ENCODE data around the gene CIROP. TPM values are rescaled to one million over a fixed set of nuclear protein-coding genes. Genes with fewer than 3 reads are reported as not detected.
A peak's percentile ranks its signal among the peaks of the same experiment; 100 is the strongest.

CIROP gene
- total and polyA plus RNA-seq, 9 of the 15 experiments (the other 6 are each of a cell fraction or from before 2014, with no cell fraction given), result not detected

DNA sequence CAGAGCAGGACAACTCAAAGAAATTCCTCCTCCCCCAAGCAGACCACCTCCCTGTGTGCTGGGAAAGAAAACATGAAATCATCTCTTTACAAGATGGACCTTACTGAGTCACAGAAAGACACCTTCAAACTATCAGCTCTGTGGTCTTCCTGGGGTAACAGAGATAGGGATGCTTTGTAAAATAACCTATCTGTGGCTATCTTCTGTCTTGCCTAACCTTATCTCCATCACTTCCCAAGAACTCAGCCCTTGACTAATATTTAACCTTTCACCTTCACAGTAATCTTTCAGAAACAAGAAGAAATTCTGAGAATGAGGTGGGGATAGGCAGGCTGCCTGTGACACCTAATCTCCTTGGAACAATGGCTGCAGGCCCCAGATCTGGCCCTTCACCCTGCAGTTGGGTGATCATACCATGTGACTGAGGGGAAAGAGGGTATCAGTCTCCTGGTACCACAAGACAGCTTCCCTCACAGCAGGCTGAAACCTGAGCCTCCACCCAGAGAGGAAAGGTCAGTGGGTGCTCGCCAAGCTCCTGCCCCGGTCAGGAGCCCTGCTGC lies 41.6 kb upstream of the CIROP start (continued):
- TF ChIP-seq, protein P1, sequence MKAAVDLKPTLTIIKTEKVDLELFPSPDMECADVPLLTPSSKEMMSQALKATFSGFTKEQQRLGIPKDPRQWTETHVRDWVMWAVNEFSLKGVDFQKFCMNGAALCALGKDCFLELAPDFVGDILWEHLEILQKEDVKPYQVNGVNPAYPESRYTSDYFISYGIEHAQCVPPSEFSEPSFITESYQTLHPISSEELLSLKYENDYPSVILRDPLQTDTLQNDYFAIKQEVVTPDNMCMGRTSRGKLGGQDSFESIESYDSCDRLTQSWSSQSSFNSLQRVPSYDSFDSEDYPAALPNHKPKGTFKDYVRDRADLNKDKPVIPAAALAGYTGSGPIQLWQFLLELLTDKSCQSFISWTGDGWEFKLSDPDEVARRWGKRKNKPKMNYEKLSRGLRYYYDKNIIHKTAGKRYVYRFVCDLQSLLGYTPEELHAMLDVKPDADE (conservative IDR thresholded peaks at IDR 0.05; ENCODE audit: control insufficient read depth, low read depth, low read length), result no peak
- no peak for TF ChIP-seq ZBTB5 (IDR thresholded peaks at IDR 0.05)
- TF ChIP-seq, protein P2, sequence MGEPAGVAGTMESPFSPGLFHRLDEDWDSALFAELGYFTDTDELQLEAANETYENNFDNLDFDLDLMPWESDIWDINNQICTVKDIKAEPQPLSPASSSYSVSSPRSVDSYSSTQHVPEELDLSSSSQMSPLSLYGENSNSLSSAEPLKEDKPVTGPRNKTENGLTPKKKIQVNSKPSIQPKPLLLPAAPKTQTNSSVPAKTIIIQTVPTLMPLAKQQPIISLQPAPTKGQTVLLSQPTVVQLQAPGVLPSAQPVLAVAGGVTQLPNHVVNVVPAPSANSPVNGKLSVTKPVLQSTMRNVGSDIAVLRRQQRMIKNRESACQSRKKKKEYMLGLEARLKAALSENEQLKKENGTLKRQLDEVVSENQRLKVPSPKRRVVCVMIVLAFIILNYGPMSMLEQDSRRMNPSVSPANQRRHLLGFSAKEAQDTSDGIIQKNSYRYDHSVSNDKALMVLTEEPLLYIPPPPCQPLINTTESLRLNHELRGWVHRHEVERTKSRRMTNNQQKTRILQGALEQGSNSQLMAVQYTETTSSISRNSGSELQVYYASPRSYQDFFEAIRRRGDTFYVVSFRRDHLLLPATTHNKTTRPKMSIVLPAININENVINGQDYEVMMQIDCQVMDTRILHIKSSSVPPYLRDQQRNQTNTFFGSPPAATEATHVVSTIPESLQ (CRISPR knock-in tag; IDR thresholded peaks at IDR 0.05), result no peak
- TF ChIP-seq, protein P3, sequence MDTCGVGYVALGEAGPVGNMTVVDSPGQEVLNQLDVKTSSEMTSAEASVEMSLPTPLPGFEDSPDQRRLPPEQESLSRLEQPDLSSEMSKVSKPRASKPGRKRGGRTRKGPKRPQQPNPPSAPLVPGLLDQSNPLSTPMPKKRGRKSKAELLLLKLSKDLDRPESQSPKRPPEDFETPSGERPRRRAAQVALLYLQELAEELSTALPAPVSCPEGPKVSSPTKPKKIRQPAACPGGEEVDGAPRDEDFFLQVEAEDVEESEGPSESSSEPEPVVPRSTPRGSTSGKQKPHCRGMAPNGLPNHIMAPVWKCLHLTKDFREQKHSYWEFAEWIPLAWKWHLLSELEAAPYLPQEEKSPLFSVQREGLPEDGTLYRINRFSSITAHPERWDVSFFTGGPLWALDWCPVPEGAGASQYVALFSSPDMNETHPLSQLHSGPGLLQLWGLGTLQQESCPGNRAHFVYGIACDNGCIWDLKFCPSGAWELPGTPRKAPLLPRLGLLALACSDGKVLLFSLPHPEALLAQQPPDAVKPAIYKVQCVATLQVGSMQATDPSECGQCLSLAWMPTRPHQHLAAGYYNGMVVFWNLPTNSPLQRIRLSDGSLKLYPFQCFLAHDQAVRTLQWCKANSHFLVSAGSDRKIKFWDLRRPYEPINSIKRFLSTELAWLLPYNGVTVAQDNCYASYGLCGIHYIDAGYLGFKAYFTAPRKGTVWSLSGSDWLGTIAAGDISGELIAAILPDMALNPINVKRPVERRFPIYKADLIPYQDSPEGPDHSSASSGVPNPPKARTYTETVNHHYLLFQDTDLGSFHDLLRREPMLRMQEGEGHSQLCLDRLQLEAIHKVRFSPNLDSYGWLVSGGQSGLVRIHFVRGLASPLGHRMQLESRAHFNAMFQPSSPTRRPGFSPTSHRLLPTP (IDR thresholded peaks at IDR 0.05; ENCODE audit: borderline replicate concordance, extremely low read depth, insufficient read length), result no peak
- TF ChIP-seq ZNF57 (CRISPR knock-in tag; IDR thresholded peaks at IDR 0.05), result no peak
- TF ChIP-seq, protein P4, sequence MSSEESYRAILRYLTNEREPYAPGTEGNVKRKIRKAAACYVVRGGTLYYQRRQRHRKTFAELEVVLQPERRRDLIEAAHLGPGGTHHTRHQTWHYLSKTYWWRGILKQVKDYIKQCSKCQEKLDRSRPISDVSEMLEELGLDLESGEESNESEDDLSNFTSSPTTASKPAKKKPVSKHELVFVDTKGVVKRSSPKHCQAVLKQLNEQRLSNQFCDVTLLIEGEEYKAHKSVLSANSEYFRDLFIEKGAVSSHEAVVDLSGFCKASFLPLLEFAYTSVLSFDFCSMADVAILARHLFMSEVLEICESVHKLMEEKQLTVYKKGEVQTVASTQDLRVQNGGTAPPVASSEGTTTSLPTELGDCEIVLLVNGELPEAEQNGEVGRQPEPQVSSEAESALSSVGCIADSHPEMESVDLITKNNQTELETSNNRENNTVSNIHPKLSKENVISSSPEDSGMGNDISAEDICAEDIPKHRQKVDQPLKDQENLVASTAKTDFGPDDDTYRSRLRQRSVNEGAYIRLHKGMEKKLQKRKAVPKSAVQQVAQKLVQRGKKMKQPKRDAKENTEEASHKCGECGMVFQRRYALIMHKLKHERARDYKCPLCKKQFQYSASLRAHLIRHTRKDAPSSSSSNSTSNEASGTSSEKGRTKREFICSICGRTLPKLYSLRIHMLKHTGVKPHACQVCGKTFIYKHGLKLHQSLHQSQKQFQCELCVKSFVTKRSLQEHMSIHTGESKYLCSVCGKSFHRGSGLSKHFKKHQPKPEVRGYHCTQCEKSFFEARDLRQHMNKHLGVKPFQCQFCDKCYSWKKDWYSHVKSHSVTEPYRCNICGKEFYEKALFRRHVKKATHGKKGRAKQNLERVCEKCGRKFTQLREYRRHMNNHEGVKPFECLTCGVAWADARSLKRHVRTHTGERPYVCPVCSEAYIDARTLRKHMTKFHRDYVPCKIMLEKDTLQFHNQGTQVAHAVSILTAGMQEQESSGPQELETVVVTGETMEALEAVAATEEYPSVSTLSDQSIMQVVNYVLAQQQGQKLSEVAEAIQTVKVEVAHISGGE (CRISPR knock-in tag; IDR thresholded peaks at IDR 0.05), result peak in 1 of 3 experiments; percentile 80; a peak in 2 of 6 replicates
- no peak for TF ChIP-seq POLR2H (tag; IDR thresholded peaks at IDR 0.05; ENCODE audit: low read depth)
- TF ChIP-seq MYNN (IDR thresholded peaks at IDR 0.05), result peak; percentile 80; the same call in 1 of the 2 replicates
- no peak for TF ChIP-seq MYNN (CRISPR knock-in tag; IDR thresholded peaks at IDR 0.05)
- no peak for TF ChIP-seq PHF20 (IDR thresholded peaks at IDR 0.05; ENCODE audit: partially characterized antibody)
- TF ChIP-seq IFI16 (CRISPR knock-in tag; IDR thresholded peaks at IDR 0.05), result 0 out of 2 replicates have a peak, but pooled peaks have one; percentile 0
- peak; percentile 99 for TF ChIP-seq NCOR1 (IDR thresholded peaks at IDR 0.05)
- peak; percentile 62 for TF ChIP-seq BRD9 (IDR thresholded peaks at IDR 0.05; ENCODE audit: low read depth, partially characterized antibody)
- no peak for TF ChIP-seq KAT2B (IDR thresholded peaks at IDR 0.05; ENCODE audit: low read depth, low read length)

Data from K562 (cell line).